GM06990 (cell line): ENCODE data around the gene RC3H1.

Experiments used
- DNase-seq: peaks from one replicate; pipeline ENCODE4 v3.0.0-alpha.2; 2011; ENCODE audit not compliant: insufficient read length; ENCODE audit errors: extremely low read depth
- H3K27me3 ChIP-seq: replicated peaks from 2 replicates; pipeline ENCODE4 v1.6.0; 2011; ENCODE audit warnings: low read length; ENCODE audit not compliant: control insufficient read depth, insufficient read depth
- H3K36me3 ChIP-seq: 2 replicates; pipeline ENCODE4 v1.5.1; 2011; ENCODE audit warnings: low read length; ENCODE audit not compliant: control insufficient read depth, insufficient read depth
- H3K4me3 ChIP-seq: replicated peaks from 2 replicates; pipeline ENCODE4 v1.5.1; 2011; ENCODE audit warnings: low read depth, mild to moderate bottlenecking, control low read depth, low read length
- CTCF ChIP-seq: IDR thresholded peaks from 2 replicates; pipeline ENCODE4 v1.5.1; 2011; ENCODE audit warnings: low read length, control low read depth, mild to moderate bottlenecking, inconsistent platforms; ENCODE audit not compliant: insufficient read depth, poor library complexity, severe bottlenecking

RC3H1 gene

GRCh38 chr1:174041369-174041768 is 19.2 kb upstream of the RC3H1 start:
- no peak for TF ChIP-seq CTCF
- H3K27me3 ChIP-seq = no peaks in the 10 kb centered on the region
- H3K36me3 ChIP-seq = no peaks in the 10 kb centered on the region
- no peak overlapping the region for H3K4me3 ChIP-seq
- no peak for DNase-seq

- no peak for DNase-seq
- no peak for TF ChIP-seq CTCF
- no peaks in the 10 kb centered on the region for H3K27me3 ChIP-seq
- no peak overlapping the region for H3K4me3 ChIP-seq
- no peaks in the 10 kb centered on the region for H3K36me3 ChIP-seq
Measured at GRCh38 chr1:174040387-174040786, 18.2 kb upstream of the RC3H1 start.

- Histone ChIP-seq H3K27me3 (no peaks in the 10 kb centered on the region), H3K36me3 (no peaks in the 10 kb centered on the region), H3K4me3 (no peak overlapping the region)
- no peak for DNase-seq
- TF ChIP-seq CTCF = no peak
Measured at GRCh38 chr1:174039027-174039426, 16.9 kb upstream of the RC3H1 start.

GRCh38 chr1:174036798-174037197 is 14.6 kb upstream of the RC3H1 start:
- no peak overlapping the region for H3K4me3 ChIP-seq
- H3K36me3 ChIP-seq = no peaks in the 10 kb centered on the region
- no peak for DNase-seq
- H3K27me3 ChIP-seq = no peaks in the 10 kb centered on the region
- TF ChIP-seq CTCF = no peak

GRCh38 chr1:174036204-174036603 is 14.0 kb upstream of the RC3H1 start:
- TF ChIP-seq CTCF = no peak
- no peaks in the 10 kb centered on the region for H3K27me3 ChIP-seq
- no peaks in the 10 kb centered on the region for H3K36me3 ChIP-seq
- H3K4me3 ChIP-seq = no peak overlapping the region
- no peak for DNase-seq

- H3K27me3 ChIP-seq = no peaks in the 10 kb centered on the region
- TF ChIP-seq CTCF = no peak
- DNase-seq = no peak
- H3K4me3 ChIP-seq = no peak overlapping the region
- no peaks in the 10 kb centered on the region for H3K36me3 ChIP-seq
Measured at GRCh38 chr1:174032671-174033222, 10.6 kb upstream of the RC3H1 start.
